IMR-90 (cell line): ENCODE data around the gene MTA3. TPM values are rescaled to one million over a fixed set of nuclear protein-coding genes. Genes with fewer than 3 reads are reported as not detected.

ENCODE experiments used
- ATAC-seq: fragments of 200-7000 bp; cut with Tn5 transposase; 2 replicates; pipeline ENCODE4 v1.9.1; 2020; ENCODE audit warnings: low read depth, mild to moderate bottlenecking, moderate library complexity
- BruUV-seq: library from RNA; stranded (reverse); fragments of 400-500 nt; replicated peaks from 2 replicates; lab custom pipeline; 2021; lab: Mats Ljungman, UMichigan
- CTCF ChIA-PET: fragments of 300-600 bp; formaldehyde crosslinking; extraction: SDS; loops from one replicate; lab custom pipeline; 2021; ENCODE audit warnings: antibody characterized with exemption; lab: Yijun Ruan, JAX
- POLR2A ChIA-PET: fragments of 300-600 bp; sonication (Branson Sonifier 250); formaldehyde crosslinking; loops from one replicate; lab custom pipeline; 2022; ENCODE audit warnings: antibody characterized with exemption; ENCODE audit not compliant: unreplicated experiment; lab: Charles Lee
- DNase-seq: peaks from one replicate; pipeline ENCODE4 v3.0.0; 2013
- H2AFZ ChIP-seq: replicated peaks from 2 replicates; pipeline ENCODE3; 2013; ENCODE audit warnings: low read length, mild to moderate bottlenecking; ENCODE audit not compliant: poor library complexity
- H2AK5ac ChIP-seq: 2 replicates; pipeline ENCODE4 v1.6.1; 2013; ENCODE audit warnings: low read depth, low read length, inconsistent platforms
- H2AK9ac ChIP-seq: replicated peaks from 2 replicates; pipeline ENCODE3; 2013; ENCODE audit warnings: mild to moderate bottlenecking, low read depth, low read length, moderate library complexity; ENCODE audit not compliant: poor library complexity
- H2BK120ac ChIP-seq: 2 replicates; pipeline ENCODE4 v1.6.1; 2013; ENCODE audit warnings: low read depth, low read length, inconsistent platforms
- H2BK15ac ChIP-seq: 3 replicates; pipeline ENCODE4 v1.6.1; 2013; ENCODE audit warnings: low read depth, low read length, inconsistent platforms
- H2BK20ac ChIP-seq: 2 replicates; pipeline ENCODE4 v1.6.1; 2013; ENCODE audit warnings: low read depth, mild to moderate bottlenecking, inconsistent platforms, low read length, moderate library complexity
- H2BK5ac ChIP-seq: 2 replicates; pipeline ENCODE4 v1.6.1; 2013; ENCODE audit warnings: mild to moderate bottlenecking, low read depth, low read length, inconsistent platforms; ENCODE audit not compliant: poor library complexity, severe bottlenecking
- H3K14ac ChIP-seq: replicated peaks from 2 replicates; pipeline ENCODE4 v1.6.1; 2013; ENCODE audit warnings: low read depth, low read length, inconsistent platforms
- H3K18ac ChIP-seq: 2 replicates; pipeline ENCODE4 v1.6.1; 2013; ENCODE audit warnings: low read depth, low read length, control low read depth
- H3K23ac ChIP-seq: 2 replicates; pipeline ENCODE4 v1.6.1; 2013; ENCODE audit warnings: low read depth, low read length, inconsistent platforms
- H3K27ac ChIP-seq: 2 replicates; pipeline ENCODE4 v1.5.1; 2013; ENCODE audit warnings: mild to moderate bottlenecking, control low read depth, low read length; ENCODE audit not compliant: insufficient read depth
- H3K27me3 ChIP-seq: 2 replicates; pipeline ENCODE4 v1.6.1; 2013; ENCODE audit warnings: low read length; ENCODE audit not compliant: control insufficient read depth, insufficient read depth
- H3K36me3 ChIP-seq: 2 replicates; pipeline ENCODE4 v1.6.1; 2013; ENCODE audit warnings: low read length, mixed read lengths; ENCODE audit not compliant: control insufficient read depth, insufficient read depth
- H3K4ac ChIP-seq: 2 replicates; pipeline ENCODE4 v1.6.1; 2013; ENCODE audit warnings: low read depth, low read length, inconsistent platforms
- H3K4me1 ChIP-seq: 2 replicates; pipeline ENCODE4 v1.6.1; 2013; ENCODE audit warnings: low read length, mixed read lengths; ENCODE audit not compliant: control insufficient read depth, insufficient read depth
- H3K4me2 ChIP-seq: 2 replicates; pipeline ENCODE4 v1.6.1; 2013; ENCODE audit warnings: low read depth, mild to moderate bottlenecking, control low read depth, low read length, moderate library complexity
- H3K4me3 ChIP-seq: 2 replicates; pipeline ENCODE4 v1.5.1; 2013; ENCODE audit warnings: low read depth, mild to moderate bottlenecking, control low read depth, low read length, moderate library complexity; ENCODE audit not compliant: insufficient read depth
- H3K56ac ChIP-seq: 2 replicates; pipeline ENCODE4 v1.6.1; 2013; ENCODE audit warnings: low read length, inconsistent platforms; ENCODE audit not compliant: insufficient read depth; ENCODE audit errors: extremely low read depth
- H3K79me1 ChIP-seq, 2 experiments: 2 replicates each; pipeline ENCODE4 v1.6.1; 2013; ENCODE audit warnings: low read length in 2 of 2, inconsistent platforms in 1 of 2, low read depth in 1 of 2
- H3K9ac ChIP-seq: 2 replicates; pipeline ENCODE4 v1.6.1; 2013; ENCODE audit warnings: low read depth, low read length, control low read depth
- H3K9me1 ChIP-seq: 2 replicates; pipeline ENCODE4 v1.6.1; 2013; ENCODE audit warnings: low read length, inconsistent platforms; ENCODE audit not compliant: insufficient read depth
- H3K9me3 ChIP-seq: 2 replicates; pipeline ENCODE4 v1.6.1; 2013; ENCODE audit warnings: low read length; ENCODE audit not compliant: control insufficient read depth, insufficient read depth
- H4K20me1 ChIP-seq: 2 replicates; pipeline ENCODE4 v1.6.1; 2013; ENCODE audit warnings: low read length, inconsistent platforms; ENCODE audit not compliant: insufficient read depth
- H4K5ac ChIP-seq: 2 replicates; pipeline ENCODE4 v1.6.1; 2013; ENCODE audit warnings: mild to moderate bottlenecking, low read depth, low read length, control low read depth
- H4K8ac ChIP-seq, 2 experiments: 2 replicates each; pipeline ENCODE4 v1.6.1; 2013; ENCODE audit warnings: low read depth in 2 of 2, low read length in 2 of 2, control low read depth in 1 of 2, inconsistent platforms in 1 of 2
- H4K91ac ChIP-seq: 2 replicates; pipeline ENCODE4 v1.6.1; 2013; ENCODE audit warnings: low read depth, low read length, inconsistent platforms; ENCODE audit not compliant: insufficient read depth
- BHLHE40 ChIP-seq: fragments of 150-350 bp; IDR thresholded peaks from 2 replicates; pipeline ENCODE4 v1.6.1; 2016; ENCODE audit warnings: mild to moderate bottlenecking, low read depth, low read length
- CEBPB ChIP-seq: IDR thresholded peaks from 2 replicates; pipeline ENCODE4 v1.6.1; 2012; ENCODE audit warnings: low read depth, low read length, improper control_type of control experiment
- CHD1 ChIP-seq: IDR thresholded peaks from 2 replicates; pipeline ENCODE4 v1.6.1; 2012; ENCODE audit warnings: low read depth, low read length, improper control_type of control experiment
- FOS ChIP-seq: fragments of 150-350 bp; IDR thresholded peaks from 2 replicates; pipeline ENCODE4 v1.6.1; 2016; ENCODE audit warnings: low read depth, low read length
- MAFK ChIP-seq: IDR thresholded peaks from 2 replicates; pipeline ENCODE4 v1.6.1; 2012; ENCODE audit warnings: low read depth, low read length, improper control_type of control experiment
- MAZ ChIP-seq: IDR thresholded peaks from 2 replicates; pipeline ENCODE4 v1.6.1; 2012; ENCODE audit warnings: low read depth, mild to moderate bottlenecking, low read length, improper control_type of control experiment, moderate library complexity, borderline replicate concordance
- MXI1 ChIP-seq: IDR thresholded peaks from 2 replicates; pipeline ENCODE4 v1.6.1; 2012; ENCODE audit warnings: low read depth, mild to moderate bottlenecking, low read length, moderate library complexity, borderline replicate concordance
- NFE2L2 ChIP-seq: fragments of 150-350 bp; IDR thresholded peaks from 2 replicates; pipeline ENCODE4 v1.6.1; 2016; ENCODE audit warnings: low read depth, mild to moderate bottlenecking, low read length
- POLR2A ChIP-seq: IDR thresholded peaks from 2 replicates; pipeline ENCODE4 v1.6.1; 2012; ENCODE audit warnings: mild to moderate bottlenecking, low read depth, low read length
- RAD21 ChIP-seq: IDR thresholded peaks from 2 replicates; pipeline ENCODE4 v1.6.1; 2012; ENCODE audit warnings: low read length, improper control_type of control experiment
- RCOR1 ChIP-seq: IDR thresholded peaks from 2 replicates; pipeline ENCODE4 v1.6.1; 2012; ENCODE audit warnings: mild to moderate bottlenecking, low read length, improper control_type of control experiment; ENCODE audit not compliant: insufficient replicate concordance
- RFX5 ChIP-seq: IDR thresholded peaks from 2 replicates; pipeline ENCODE4 v1.8.0; 2012; ENCODE audit warnings: low read depth, mild to moderate bottlenecking, low read length, moderate library complexity
- WGBS, 2 experiments: methylation state at CpG; one replicate each; pipeline versions ENCODE4 v1.1.5 to v1.1.7; 2013; ENCODE audit warnings: missing lambda C conversion rate in 2 of 2; ENCODE audit not compliant: insufficient read length in 1 of 2; ENCODE audit errors: extremely low coverage in 2 of 2; 5-methylcytosine and 5-hydroxymethylcytosine counted together
- dilution Hi-C: fragments of 300-500 bp; cut with HindIII; formaldehyde crosslinking; loops from one replicate; pipeline ENCODE4 v1.14.3; 2018; ENCODE audit warnings: low sequenced_read_pairs; ENCODE audit not compliant: unreplicated experiment
- in situ Hi-C: fragments of 300-500 bp; cut with MboI; formaldehyde crosslinking; loops from 3 replicates; pipeline ENCODE4 v1.14.3; 2019; ENCODE audit warnings: low sequenced_read_pairs, inconsistent platforms, mixed read lengths
- intact Hi-C: fragments of 100-400 bp; cut with micrococcal nuclease; formaldehyde crosslinking; loops from 2 replicates; pipeline ENCODE4 v1.10.0; 2022
- polyA plus RNA-seq, 3 experiments: library from polyadenylated mRNA; depleted of rRNA; stranded (reverse); fragments of >200 nt; gene quantifications; 2 replicates each; pipeline ENCODE4 v1.2.3, GENCODE V29; 2012; ENCODE audit warnings: low replicate concordance in 1 of 3
- total RNA-seq: library from RNA; depleted of rRNA; stranded (reverse); fragments of >200 nt; gene quantifications from 2 replicates; pipeline ENCODE4 v1.2.3, GENCODE V29; 2012
- TF ChIP-seq, protein P1 (sequence below): fragments of 150-350 bp; IDR thresholded peaks from 2 replicates; pipeline ENCODE4 v1.6.1; 2016; ENCODE audit warnings: low read depth, mild to moderate bottlenecking, low read length, moderate library complexity, borderline replicate concordance
- TF ChIP-seq, protein P2 (sequence below): conservative IDR thresholded peaks from 2 replicates; pipeline ENCODE4 v1.5.1; 2012; ENCODE audit warnings: mild to moderate bottlenecking, low read depth, low read length, improper control_type of control experiment

Gene MTA3
- total and polyA plus RNA-seq, 2 of the 4 experiments (the other 2 are of a cell fraction) = 31.9 to 34.3 TPM

GRCh38 chr2:42639340-42640077 is 71.1 kb downstream of the MTA3 start:
- peaks cover 3% of the 10 kb centered on the region; the same call in 1 of the 2 replicates for H3K4me1 ChIP-seq
- TF ChIP-seq FOS (no peak), MXI1 (no peak), MAFK (no peak), RAD21 (no peak), NFE2L2 (no peak), RFX5 (no peak), POLR2A (no peak), CEBPB (no peak), BHLHE40 (no peak), CHD1 (no peak), RCOR1 (no peak), MAZ (no peak)
- TF ChIP-seq, protein P1, sequence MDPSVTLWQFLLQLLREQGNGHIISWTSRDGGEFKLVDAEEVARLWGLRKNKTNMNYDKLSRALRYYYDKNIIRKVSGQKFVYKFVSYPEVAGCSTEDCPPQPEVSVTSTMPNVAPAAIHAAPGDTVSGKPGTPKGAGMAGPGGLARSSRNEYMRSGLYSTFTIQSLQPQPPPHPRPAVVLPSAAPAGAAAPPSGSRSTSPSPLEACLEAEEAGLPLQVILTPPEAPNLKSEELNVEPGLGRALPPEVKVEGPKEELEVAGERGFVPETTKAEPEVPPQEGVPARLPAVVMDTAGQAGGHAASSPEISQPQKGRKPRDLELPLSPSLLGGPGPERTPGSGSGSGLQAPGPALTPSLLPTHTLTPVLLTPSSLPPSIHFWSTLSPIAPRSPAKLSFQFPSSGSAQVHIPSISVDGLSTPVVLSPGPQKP = no peak
- TF ChIP-seq, protein P2, sequence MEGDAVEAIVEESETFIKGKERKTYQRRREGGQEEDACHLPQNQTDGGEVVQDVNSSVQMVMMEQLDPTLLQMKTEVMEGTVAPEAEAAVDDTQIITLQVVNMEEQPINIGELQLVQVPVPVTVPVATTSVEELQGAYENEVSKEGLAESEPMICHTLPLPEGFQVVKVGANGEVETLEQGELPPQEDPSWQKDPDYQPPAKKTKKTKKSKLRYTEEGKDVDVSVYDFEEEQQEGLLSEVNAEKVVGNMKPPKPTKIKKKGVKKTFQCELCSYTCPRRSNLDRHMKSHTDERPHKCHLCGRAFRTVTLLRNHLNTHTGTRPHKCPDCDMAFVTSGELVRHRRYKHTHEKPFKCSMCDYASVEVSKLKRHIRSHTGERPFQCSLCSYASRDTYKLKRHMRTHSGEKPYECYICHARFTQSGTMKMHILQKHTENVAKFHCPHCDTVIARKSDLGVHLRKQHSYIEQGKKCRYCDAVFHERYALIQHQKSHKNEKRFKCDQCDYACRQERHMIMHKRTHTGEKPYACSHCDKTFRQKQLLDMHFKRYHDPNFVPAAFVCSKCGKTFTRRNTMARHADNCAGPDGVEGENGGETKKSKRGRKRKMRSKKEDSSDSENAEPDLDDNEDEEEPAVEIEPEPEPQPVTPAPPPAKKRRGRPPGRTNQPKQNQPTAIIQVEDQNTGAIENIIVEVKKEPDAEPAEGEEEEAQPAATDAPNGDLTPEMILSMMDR = no peak
- H3K9me3 ChIP-seq = no peaks in the 10 kb centered on the region
- dilution Hi-C loops = no loop called here
- H4K5ac ChIP-seq = no peak overlapping the region
- H3K79me1 ChIP-seq = peaks cover 2 to 12% of the 10 kb centered on the region in 2 experiments; a peak in 3 of 4 replicates
- no peak overlapping the region for H2BK20ac ChIP-seq
- H2AK9ac ChIP-seq = no peak overlapping the region
- no peak overlapping the region for H2BK120ac ChIP-seq
- no peak overlapping the region for H3K14ac ChIP-seq
- ATAC-seq = no peak
- no peaks in the 10 kb centered on the region for H3K27me3 ChIP-seq
- BruUV-seq = no TSS peak
- no peak overlapping the region for H2AFZ ChIP-seq
- H2BK5ac ChIP-seq = no peak overlapping the region
- no peaks in the 10 kb centered on the region; the same call in 1 of the 2 replicates for H4K20me1 ChIP-seq
- in situ Hi-C loops = no loop called here
- no peak overlapping the region for H4K91ac ChIP-seq
- H3K27ac ChIP-seq = no peak overlapping the region
- H3K4ac ChIP-seq = no peak overlapping the region
- no peak overlapping the region for H3K4me3 ChIP-seq
- WGBS, 2 experiments = no CpG with 5 or more reads among the region's 5 CpGs
- H3K36me3 ChIP-seq = no peaks in the 10 kb centered on the region; the same call in 1 of the 2 replicates
- intact Hi-C loops = no loop called here
- ChIA-PET CTCF (no interaction called here), POLR2A (interaction anchor here (0.5 kb wide), 1 partner anchor 98 kb away, joined by 6 read pairs; no protein-coding TSS in a partner anchor)
- H4K8ac ChIP-seq = no peak overlapping the region
- no peak overlapping the region for H2BK15ac ChIP-seq
- no peaks in the 10 kb centered on the region for H3K9me1 ChIP-seq
- no peak overlapping the region for H2AK5ac ChIP-seq
- no peak for DNase-seq
- no peak overlapping the region; the same call in 1 of the 2 replicates for H3K9ac ChIP-seq
- no peak overlapping the region for H3K23ac ChIP-seq
- H3K4me2 ChIP-seq = no peak overlapping the region
- no peak overlapping the region for H3K56ac ChIP-seq
- H3K18ac ChIP-seq = no peak overlapping the region
